ENCODE results near the gene ITFG2.

The ITFG2 gene

GRCh38 chr12:2795291-2796186 is 16.9 kb upstream of the ITFG2 start:
- no peak for DNase-seq

- DNase-seq: no peak
These were observed 16.2 kb upstream of the ITFG2 start for GRCh38 chr12:2796187-2796666.

GRCh38 chr12:2797721-2798418 is 14.6 kb upstream of the ITFG2 start:
- DNase-seq: no peak

GRCh38 chr12:2800046-2800570 is 12.4 kb upstream of the ITFG2 start:
- no peak for DNase-seq

- DNase-seq: peak; percentile 77 to 92
These were observed 11.3 kb upstream of the ITFG2 start for GRCh38 chr12:2801044-2801783.

GRCh38 chr12:2803635-2804392 is 8.7 kb upstream of the ITFG2 start:
- no peak for DNase-seq

- DNase-seq: peak in 1 of 2 experiments; percentile 23
These were observed 7.9 kb upstream of the ITFG2 start for GRCh38 chr12:2804393-2805142.

- no peak for DNase-seq
These were observed 7.3 kb upstream of the ITFG2 start for GRCh38 chr12:2805143-2805520.

- no peak for DNase-seq
These were observed 5.8 kb upstream of the ITFG2 start for GRCh38 chr12:2806700-2807099.

GRCh38 chr12:2811801-2812200 is 667 bp upstream of the ITFG2 start:
- no peak for DNase-seq

GRCh38 chr12:2813214-2814185 is 1.0 kb downstream of the ITFG2 start:
- no peak for DNase-seq

- DNase-seq: no peak
These were observed 7.3 kb downstream of the ITFG2 start for GRCh38 chr12:2819810-2820209.

- no peak for DNase-seq
These were observed 8.0 kb downstream of the ITFG2 start for GRCh38 chr12:2820432-2820831.

GRCh38 chr12:2823483-2823882 is 11.0 kb downstream of the ITFG2 start:
- DNase-seq: no peak

GRCh38 chr12:2824541-2824940 is 12.1 kb downstream of the ITFG2 start:
- DNase-seq: no peak

GRCh38 chr12:2825132-2825531 is 12.7 kb downstream of the ITFG2 start:
- DNase-seq: no peak

- no peak for DNase-seq
These were observed 13.6 kb downstream of the ITFG2 start for GRCh38 chr12:2826036-2826435.

- DNase-seq: no peak
These were observed 14.4 kb downstream of the ITFG2 start for GRCh38 chr12:2826721-2827515.

GRCh38 chr12:2829275-2829674 is 16.8 kb downstream of the ITFG2 start:
- no peak for DNase-seq
